Stomach (tissue), 9 donors: ENCODE measurements around the gene KIZ. TPM values are rescaled to one million over a fixed set of nuclear protein-coding genes. Genes with fewer than 3 reads are reported as not detected.

Experiments used
- DNase-seq, 2 donors: peaks; one replicate each; pipeline versions ENCODE4 v3.0.0 to v3.0.0-alpha.2; 2013 to 2019
- H3K27ac ChIP-seq, 5 donors: fragments of 200-600 bp in 4 of 5; sonication (generic) in 4 of 5; one replicate each; pipeline ENCODE4 v1.5.1; 2013 to 2019; ENCODE audit warnings: mild to moderate bottlenecking in 1 of 5, moderate library complexity in 1 of 5
- H3K27me3 ChIP-seq, 3 donors: fragments of 200-600 bp; sonication (generic); one replicate each; pipeline ENCODE4 v1.5.1; 2017 to 2019; ENCODE audit warnings: mixed run types in 1 of 3
- H3K36me3 ChIP-seq, 4 donors: fragments of 200-600 bp; sonication (generic); 1 replicate in 3 of 4; 2 replicates in 1 of 4; pipeline ENCODE4 v1.5.1; 2016 to 2019
- H3K4me1 ChIP-seq, 4 donors: fragments of 200-600 bp; sonication (generic); one replicate each; pipeline ENCODE4 v1.5.1; 2016 to 2019
- H3K4me3 ChIP-seq, 4 donors: fragments of 200-600 bp; sonication (generic) in 3 of 4; one replicate each; pipeline ENCODE4 v1.5.1; 2016 to 2019; ENCODE audit warnings: mild to moderate bottlenecking in 1 of 4
- H3K9me3 ChIP-seq, 4 donors: fragments of 200-600 bp; sonication (generic); one replicate each; pipeline ENCODE4 v1.5.1; 2016 to 2019
- EP300 ChIP-seq: sonication (generic); formaldehyde crosslinking; IDR thresholded peaks from one replicate; pipeline ENCODE4 v1.6.1; 2017; ENCODE audit warnings: antibody characterized with exemption
- POLR2A ChIP-seq, 4 donors: fragments of 450-650 bp; IDR thresholded peaks; one replicate each; pipeline ENCODE4 v1.6.1; 2016; ENCODE audit warnings: antibody characterized with exemption in 4 of 4, control low read depth in 2 of 4, mild to moderate bottlenecking in 1 of 4, moderate library complexity in 1 of 4
- POLR2AphosphoS5 ChIP-seq, 3 donors: sonication (generic); formaldehyde crosslinking; IDR thresholded peaks; one replicate each; pipeline ENCODE4 v1.6.1; 2016; ENCODE audit warnings: antibody characterized with exemption in 3 of 3
- WGBS, 5 donors: extraction: QIAGEN DNeasy Blood & Tissue Kit in 3 of 5; methylation state at CpG; one replicate each; pipeline versions ENCODE4 v1.1.5 to v1.1.7; 2013 to 2018; 5-methylcytosine and 5-hydroxymethylcytosine counted together
- intact Hi-C: fragments of 100-400 bp; cut with DNase I; formaldehyde crosslinking; loops from one replicate; pipeline ENCODE4 v1.15.1; 2023; ENCODE audit warnings: low total_unique reads
- polyA plus RNA-seq, 3 donors: library from polyadenylated mRNA; stranded (reverse); fragments of 200-250 nt; gene quantifications; one replicate each; pipeline ENCODE4 v1.2.3, GENCODE V29; 2013
- total RNA-seq, 5 donors: library from RNA; depleted of rRNA; stranded (reverse); fragments of >200 nt; gene quantifications; one replicate each; pipeline versions ENCODE4 v1.1.0 to v1.2.3, GENCODE V29; 2014 to 2016
- TF ChIP-seq, protein P1 (sequence below), 7 experiments: fragments of 450-650 bp in 4 of 7; fragments of 200-600 bp in 3 of 7; sonication (generic) in 3 of 7; IDR thresholded peaks; one replicate each; pipeline ENCODE4 v1.5.1; 2016 to 2019; ENCODE audit warnings: antibody characterized with exemption in 7 of 7, control low read depth in 2 of 7, mild to moderate bottlenecking in 1 of 7
- donor health status: healthy with polysubstance abuse.
- donor health status: Bipolar disorder and iron deficiency.
- donor health status: healthy.

KIZ gene
- total and polyA plus RNA-seq, 8 donors, result 11.7 to 38.2 (median 15.1) TPM

- no peak overlapping the region for H3K4me3 ChIP-seq
- H3K27me3 ChIP-seq, result peaks cover 0 to 58% (median 8%) of the 10 kb centered on the region in 3 donors
- no peaks in the 10 kb centered on the region for H3K9me3 ChIP-seq
- no peak overlapping the region for H3K27ac ChIP-seq
- intact Hi-C loops, result no loop called here
- TF ChIP-seq POLR2A (IDR thresholded peaks at IDR 0.05), result no peak
- TF ChIP-seq POLR2AphosphoS5 (IDR thresholded peaks at IDR 0.05), result no peak
- no peaks in the 10 kb centered on the region for H3K36me3 ChIP-seq
- DNase-seq, result no peak
- H3K4me1 ChIP-seq, result no peaks in the 10 kb centered on the region
- 20 to 33% (median 25%) methylated on average over 2 of the region's 2 CpGs for WGBS, 5 donors
Observed at GRCh38 chr20:21083825-21084325, 42.0 kb upstream of the KIZ start.

DNA sequence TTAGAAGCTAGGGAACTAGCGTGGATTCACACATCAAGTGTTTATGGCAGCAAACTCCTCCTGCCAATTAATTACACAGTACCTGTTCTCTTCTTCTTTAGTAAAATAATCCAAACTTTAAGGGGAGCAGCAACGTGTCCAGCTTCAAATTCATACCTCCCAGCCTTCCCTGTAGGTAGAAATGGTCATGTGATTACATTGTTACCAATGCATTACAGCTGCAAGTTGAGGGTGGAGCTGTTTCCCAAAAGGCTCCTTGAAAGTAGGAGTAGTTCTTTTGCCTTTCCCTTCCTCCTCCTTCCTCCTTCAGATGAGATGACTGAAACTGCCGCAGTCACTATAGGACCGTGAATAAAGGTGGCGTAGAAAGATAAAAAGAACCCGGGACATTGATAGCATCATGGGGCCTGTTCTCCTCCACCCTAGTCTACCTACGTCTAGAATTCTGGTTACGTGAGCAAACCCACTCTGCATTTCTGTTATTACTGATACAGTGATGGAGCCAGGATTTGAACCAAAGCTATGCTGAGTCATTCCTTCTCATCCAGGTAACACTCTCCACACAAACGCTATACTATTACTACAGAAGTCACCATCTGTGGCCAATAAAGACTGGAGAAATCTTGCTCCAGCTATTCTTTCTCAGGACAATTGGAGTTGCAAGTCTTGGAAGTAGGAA, 37.9 kb upstream of the KIZ start:
- no peaks in the 10 kb centered on the region for H3K36me3 ChIP-seq
- H3K9me3 ChIP-seq, result no peaks in the 10 kb centered on the region
- H3K4me3 ChIP-seq, result no peak overlapping the region
- TF ChIP-seq EP300 (no peak), POLR2AphosphoS5 (IDR thresholded peaks at IDR 0.05) (no peak), POLR2A (IDR thresholded peaks at IDR 0.05) (no peak)
- TF ChIP-seq, protein P1, sequence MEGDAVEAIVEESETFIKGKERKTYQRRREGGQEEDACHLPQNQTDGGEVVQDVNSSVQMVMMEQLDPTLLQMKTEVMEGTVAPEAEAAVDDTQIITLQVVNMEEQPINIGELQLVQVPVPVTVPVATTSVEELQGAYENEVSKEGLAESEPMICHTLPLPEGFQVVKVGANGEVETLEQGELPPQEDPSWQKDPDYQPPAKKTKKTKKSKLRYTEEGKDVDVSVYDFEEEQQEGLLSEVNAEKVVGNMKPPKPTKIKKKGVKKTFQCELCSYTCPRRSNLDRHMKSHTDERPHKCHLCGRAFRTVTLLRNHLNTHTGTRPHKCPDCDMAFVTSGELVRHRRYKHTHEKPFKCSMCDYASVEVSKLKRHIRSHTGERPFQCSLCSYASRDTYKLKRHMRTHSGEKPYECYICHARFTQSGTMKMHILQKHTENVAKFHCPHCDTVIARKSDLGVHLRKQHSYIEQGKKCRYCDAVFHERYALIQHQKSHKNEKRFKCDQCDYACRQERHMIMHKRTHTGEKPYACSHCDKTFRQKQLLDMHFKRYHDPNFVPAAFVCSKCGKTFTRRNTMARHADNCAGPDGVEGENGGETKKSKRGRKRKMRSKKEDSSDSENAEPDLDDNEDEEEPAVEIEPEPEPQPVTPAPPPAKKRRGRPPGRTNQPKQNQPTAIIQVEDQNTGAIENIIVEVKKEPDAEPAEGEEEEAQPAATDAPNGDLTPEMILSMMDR (IDR thresholded peaks at IDR 0.05), result no peak
- 75 to 82% (median 79%) methylated on average over 9 of the region's 9 CpGs for WGBS, 5 donors
- H3K27me3 ChIP-seq, result peaks cover 0 to 77% (median 30%) of the 10 kb centered on the region in 3 donors
- intact Hi-C loops, result no loop called here
- DNase-seq, result no peak
- no peaks in the 10 kb centered on the region for H3K4me1 ChIP-seq
- no peak overlapping the region for H3K27ac ChIP-seq

- H3K4me1 ChIP-seq, result no peaks in the 10 kb centered on the region
- intact Hi-C loops, result no loop called here
- no peaks in the 10 kb centered on the region for H3K36me3 ChIP-seq
- H3K4me3 ChIP-seq, result no peak overlapping the region
- TF ChIP-seq EP300 (no peak), POLR2AphosphoS5 (IDR thresholded peaks at IDR 0.05) (no peak), POLR2A (IDR thresholded peaks at IDR 0.05) (no peak)
- TF ChIP-seq, protein P1 (IDR thresholded peaks at IDR 0.05), result no peak
- no peak for DNase-seq
- WGBS, 5 donors, result 38 to 45% (median 39%) methylated on average over 8 of the region's 8 CpGs
- H3K9me3 ChIP-seq, result no peaks in the 10 kb centered on the region
- no peak overlapping the region for H3K27ac ChIP-seq
- peaks cover 0 to 77% (median 34%) of the 10 kb centered on the region in 3 donors for H3K27me3 ChIP-seq
Observed at GRCh38 chr20:21089391-21089790, 36.5 kb upstream of the KIZ start.

DNA sequence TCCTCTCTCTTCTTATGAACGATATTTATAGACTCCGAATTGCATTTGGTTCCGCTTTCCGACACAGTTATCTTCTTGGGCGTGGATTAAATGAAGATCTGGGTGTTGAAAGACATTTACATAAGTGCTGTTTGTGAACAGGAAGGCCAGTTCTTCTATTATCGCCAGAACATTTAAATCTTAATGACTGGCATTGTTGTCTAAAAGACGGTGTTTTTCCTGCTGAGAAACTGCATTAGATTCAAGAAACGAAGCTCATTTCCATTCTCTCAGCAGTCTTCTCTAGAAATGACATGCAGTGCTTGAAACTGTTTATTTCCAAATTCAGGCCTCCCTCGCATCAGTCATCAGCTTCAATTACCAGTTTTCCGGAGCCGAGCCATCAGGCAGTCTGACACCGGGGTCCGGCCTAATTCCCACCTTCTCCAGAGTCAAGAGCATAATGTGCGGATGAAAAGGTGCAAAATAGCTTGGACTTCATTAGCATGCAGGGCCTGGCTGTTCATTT, 35.7 kb upstream of the KIZ start:
- no peak for DNase-seq
- TF ChIP-seq POLR2A (IDR thresholded peaks at IDR 0.05) (no peak), POLR2AphosphoS5 (IDR thresholded peaks at IDR 0.05) (no peak), EP300 (no peak)
- TF ChIP-seq, protein P1 (IDR thresholded peaks at IDR 0.05), result no peak
- Histone ChIP-seq H3K27ac (no peak overlapping the region), H3K27me3 (peaks cover 0 to 81% (median 34%) of the 10 kb centered on the region in 3 donors), H3K4me3 (no peak overlapping the region), H3K9me3 (no peaks in the 10 kb centered on the region), H3K36me3 (no peaks in the 10 kb centered on the region), H3K4me1 (no peaks in the 10 kb centered on the region)
- intact Hi-C loops, result no loop called here
- 30 to 42% (median 36%) methylated on average over 14 of the region's 14 CpGs for WGBS, 5 donors

- no peaks in the 10 kb centered on the region for H3K9me3 ChIP-seq
- H3K36me3 ChIP-seq, result no peaks in the 10 kb centered on the region
- H3K4me3 ChIP-seq, result no peak overlapping the region
- peaks cover 0 to 81% (median 34%) of the 10 kb centered on the region in 3 donors for H3K27me3 ChIP-seq
- 69 to 83% (median 71%) methylated on average over 11 of the region's 11 CpGs for WGBS, 5 donors
- TF ChIP-seq EP300, result no peak
- TF ChIP-seq POLR2AphosphoS5 (IDR thresholded peaks at IDR 0.05), result no peak
- TF ChIP-seq, protein P1 (IDR thresholded peaks at IDR 0.05), result no peak
- no peak for TF ChIP-seq POLR2A (IDR thresholded peaks at IDR 0.05)
- intact Hi-C loops, result no loop called here
- H3K4me1 ChIP-seq, result no peaks in the 10 kb centered on the region
- H3K27ac ChIP-seq, result no peak overlapping the region
- DNase-seq, result no peak
Observed at GRCh38 chr20:21090721-21091120, 35.2 kb upstream of the KIZ start.
